BLaER1 (cell line): ENCODE data around the gene LRRC32.

ENCODE experiments used
- H3K27ac ChIP-seq: shearing (Covaris generic); formaldehyde crosslinking; 2 replicates; pipeline ENCODE4 v1.8.1; 2022
- H3K27me3 ChIP-seq: shearing (Covaris generic); formaldehyde crosslinking; 2 replicates; pipeline ENCODE4 v1.8.1; 2022
- H3K36me3 ChIP-seq: shearing (Covaris generic); formaldehyde crosslinking; 2 replicates; pipeline ENCODE4 v1.8.1; 2022
- H3K4me1 ChIP-seq: shearing (Covaris generic); formaldehyde crosslinking; 2 replicates; pipeline ENCODE4 v1.8.1; 2022
- H3K4me2 ChIP-seq: shearing (Covaris generic); formaldehyde crosslinking; 2 replicates; pipeline ENCODE4 v1.8.1; 2022
- H3K4me3 ChIP-seq: shearing (Covaris generic); formaldehyde crosslinking; 2 replicates; pipeline ENCODE4 v1.8.1; 2022
- H3K9ac ChIP-seq: shearing (Covaris generic); formaldehyde crosslinking; 2 replicates; pipeline ENCODE4 v1.8.1; 2022
- H3K9me3 ChIP-seq: shearing (Covaris generic); formaldehyde crosslinking; 2 replicates; pipeline ENCODE4 v1.8.1; 2022
- H4K20me1 ChIP-seq: shearing (Covaris generic); formaldehyde crosslinking; 2 replicates; pipeline ENCODE4 v1.8.1; 2022
- Cebpa-rat ChIP-seq: shearing (Covaris generic); IDR thresholded peaks from 2 replicates; pipeline ENCODE4 v1.8.1; 2022

The LRRC32 gene

DNA sequence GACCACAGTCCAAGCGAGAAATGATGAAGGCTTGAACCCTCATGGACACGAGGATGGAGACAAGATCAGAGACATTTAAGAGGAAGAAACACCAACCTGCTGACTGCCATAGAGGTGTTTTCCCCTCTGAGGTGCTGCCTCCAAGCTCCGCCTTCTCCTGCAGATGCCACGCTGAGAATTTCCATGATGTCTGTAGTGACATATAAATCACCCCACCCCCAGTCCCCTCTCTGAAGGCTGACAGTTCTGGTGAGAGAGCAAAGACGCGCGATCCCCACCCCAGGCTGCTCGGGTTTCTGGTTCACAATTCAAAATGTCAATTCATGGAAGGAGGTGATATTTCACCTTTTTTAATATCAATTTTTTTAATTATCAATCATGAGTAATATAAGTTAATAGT lies 28.2 kb downstream of the LRRC32 start:
- Histone ChIP-seq H3K27ac (no peak overlapping the region), H3K4me1 (peaks cover 65% of the 10 kb centered on the region), H3K9ac (no peak overlapping the region), H3K4me2 (no peak overlapping the region; the same call in 1 of the 2 replicates), H3K4me3 (no peak overlapping the region), H3K36me3 (no peaks in the 10 kb centered on the region), H4K20me1 (no peaks in the 10 kb centered on the region), H3K9me3 (peaks cover 37% of the 10 kb centered on the region), H3K27me3 (no peaks in the 10 kb centered on the region)
- no peak for TF ChIP-seq Cebpa-rat

GRCh38 chr11:76641905-76642304 lies 28.6 kb downstream of the LRRC32 start:
- Histone ChIP-seq H3K27me3 (no peaks in the 10 kb centered on the region), H3K4me1 (peaks cover 70% of the 10 kb centered on the region), H4K20me1 (no peaks in the 10 kb centered on the region), H3K36me3 (no peaks in the 10 kb centered on the region), H3K27ac (no peak overlapping the region), H3K9ac (no peak overlapping the region), H3K9me3 (peaks cover 33% of the 10 kb centered on the region), H3K4me3 (no peak overlapping the region), H3K4me2 (no peak overlapping the region; the same call in 1 of the 2 replicates)
- no peak for TF ChIP-seq Cebpa-rat

GRCh38 chr11:76640501-76640900 lies 30.0 kb downstream of the LRRC32 start:
- Histone ChIP-seq H3K4me3 (no peak overlapping the region), H3K4me2 (peak overlapping the region; percentile 87), H3K4me1 (peaks cover 84% of the 10 kb centered on the region), H3K27me3 (no peaks in the 10 kb centered on the region), H3K36me3 (no peaks in the 10 kb centered on the region), H3K27ac (no peak overlapping the region), H3K9me3 (peaks cover 20% of the 10 kb centered on the region; the same call in 1 of the 2 replicates), H4K20me1 (no peaks in the 10 kb centered on the region), H3K9ac (no peak overlapping the region)
- no peak for TF ChIP-seq Cebpa-rat

- no peak overlapping the region for H3K9ac ChIP-seq
- H3K4me1 ChIP-seq, result peaks cover 88% of the 10 kb centered on the region
- H3K36me3 ChIP-seq, result no peaks in the 10 kb centered on the region
- H3K4me2 ChIP-seq, result peak overlapping the region; percentile 87
- peak overlapping the region; percentile 81 for H3K27ac ChIP-seq
- peaks cover 20% of the 10 kb centered on the region; the same call in 1 of the 2 replicates for H3K9me3 ChIP-seq
- TF ChIP-seq Cebpa-rat, result no peak
- no peaks in the 10 kb centered on the region for H3K27me3 ChIP-seq
- no peaks in the 10 kb centered on the region for H4K20me1 ChIP-seq
- H3K4me3 ChIP-seq, result no peak overlapping the region
Measured at GRCh38 chr11:76639621-76640020, 30.9 kb downstream of the LRRC32 start.

- no peak overlapping the region for H3K4me3 ChIP-seq
- H3K36me3 ChIP-seq, result no peaks in the 10 kb centered on the region
- no peaks in the 10 kb centered on the region for H3K27me3 ChIP-seq
- no peaks in the 10 kb centered on the region for H4K20me1 ChIP-seq
- TF ChIP-seq Cebpa-rat, result no peak
- peaks cover 9% of the 10 kb centered on the region; the same call in 1 of the 2 replicates for H3K9me3 ChIP-seq
- H3K4me2 ChIP-seq, result peak overlapping the region; percentile 87
- peaks cover 80% of the 10 kb centered on the region for H3K4me1 ChIP-seq
- H3K9ac ChIP-seq, result peak overlapping the region; percentile 71
- peak overlapping the region; percentile 81 for H3K27ac ChIP-seq
Measured at GRCh38 chr11:76638270-76639197, 32.0 kb downstream of the LRRC32 start.

DNA sequence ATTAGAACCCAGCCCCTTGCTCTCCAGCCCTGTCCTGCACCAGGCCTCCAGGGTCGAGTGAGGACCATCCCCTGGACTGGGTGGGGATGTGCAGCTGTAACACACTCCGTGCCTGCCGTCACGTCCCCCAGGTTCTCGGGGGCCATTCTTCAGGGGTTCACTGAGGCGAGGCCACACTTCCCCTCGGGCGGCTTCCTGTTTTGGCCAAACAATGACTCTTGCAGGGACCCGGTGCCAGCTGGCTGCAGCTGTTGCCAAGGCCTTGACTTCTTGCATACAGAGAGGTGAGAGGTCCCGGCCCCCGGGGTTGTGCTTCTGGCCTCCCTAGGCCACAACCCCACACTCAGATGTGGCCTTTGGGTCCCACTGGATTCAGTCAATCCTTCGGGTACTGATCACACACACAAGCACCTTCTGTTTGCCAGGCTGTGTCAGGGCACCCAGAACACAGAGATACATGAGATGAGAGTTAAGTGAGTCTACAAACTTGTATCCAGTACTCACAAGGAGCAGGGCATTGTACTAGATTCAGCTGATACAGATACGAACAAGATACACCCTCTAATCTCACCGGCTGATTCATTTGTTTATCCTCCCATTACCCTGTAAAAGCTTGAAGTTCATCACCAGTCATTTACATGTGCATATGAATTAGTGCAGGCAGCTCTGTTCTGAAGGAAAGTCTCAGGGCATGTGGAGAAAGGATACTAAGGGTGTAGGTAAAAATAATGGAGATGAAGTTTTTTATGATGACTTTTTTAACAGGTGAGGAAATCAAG lies 32.9 kb downstream of the LRRC32 start:
- Histone ChIP-seq H3K4me2 (peak overlapping the region; percentile 87), H3K4me3 (0 out of 2 replicates have a peak overlapping the region, but pooled peaks have one; percentile 24)

DNA sequence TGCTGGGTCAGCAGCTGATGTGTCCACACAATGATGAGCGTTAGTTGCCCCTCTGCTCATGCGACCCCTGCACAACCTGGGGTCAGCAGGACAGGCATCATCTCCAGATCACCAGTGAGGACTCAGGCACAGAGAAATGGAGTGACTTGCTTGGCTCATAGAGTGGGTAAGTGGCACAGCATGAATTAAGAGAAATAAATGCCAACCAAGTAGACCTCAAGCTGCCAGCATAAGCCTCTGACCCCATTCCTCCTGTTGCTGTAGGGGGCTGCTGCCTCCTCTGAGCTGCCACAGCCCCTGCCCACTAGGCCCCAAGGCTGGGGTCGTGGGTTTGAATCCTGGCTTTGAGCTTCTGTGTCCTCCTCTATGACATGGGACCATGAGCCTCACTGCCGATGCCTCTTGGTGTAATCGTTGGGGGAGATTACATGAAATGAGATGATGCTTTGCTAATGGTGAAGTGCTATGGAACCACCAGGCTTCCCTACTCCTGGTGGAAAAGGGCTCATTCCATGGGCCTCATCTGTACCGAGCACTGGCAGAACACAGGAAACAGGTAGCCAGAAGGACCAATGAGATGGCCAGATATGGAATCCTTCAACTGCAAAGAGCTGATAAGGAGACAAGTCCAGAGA lies 33.6 kb downstream of the LRRC32 start:
- TF ChIP-seq Cebpa-rat, result no peak
- peak overlapping the region; percentile 87 for H3K4me2 ChIP-seq

More for the DNA sequence above, 32.9 kb downstream of the LRRC32 start:
- TF ChIP-seq Cebpa-rat, result 0 out of 2 replicates have a peak, but pooled peaks have one; percentile 36
- H4K20me1 ChIP-seq, result no peaks in the 10 kb centered on the region
- peak overlapping the region; percentile 81 for H3K27ac ChIP-seq
- H3K27me3 ChIP-seq, result no peaks in the 10 kb centered on the region
- H3K4me1 ChIP-seq, result peaks cover 81% of the 10 kb centered on the region
- H3K9ac ChIP-seq, result peak overlapping the region; percentile 71
- peaks cover under 1% of the 10 kb centered on the region; the same call in 1 of the 2 replicates for H3K9me3 ChIP-seq
- H3K36me3 ChIP-seq, result no peaks in the 10 kb centered on the region

GRCh38 chr11:76635991-76636738 lies 34.4 kb downstream of the LRRC32 start:
- peaks cover 82% of the 10 kb centered on the region for H3K4me1 ChIP-seq
- H4K20me1 ChIP-seq, result no peaks in the 10 kb centered on the region
- no peaks in the 10 kb centered on the region for H3K27me3 ChIP-seq
- H3K36me3 ChIP-seq, result no peaks in the 10 kb centered on the region
- H3K4me3 ChIP-seq, result no peak overlapping the region; the same call in 1 of the 2 replicates
- peak overlapping the region; percentile 81 for H3K27ac ChIP-seq
- peak overlapping the region; percentile 87 for H3K4me2 ChIP-seq
- H3K9me3 ChIP-seq, result no peaks in the 10 kb centered on the region
- no peak for TF ChIP-seq Cebpa-rat
- H3K9ac ChIP-seq, result no peak overlapping the region

More for the DNA sequence above, 33.6 kb downstream of the LRRC32 start:
- Histone ChIP-seq H3K27ac (peak overlapping the region; percentile 81), H4K20me1 (no peaks in the 10 kb centered on the region), H3K27me3 (no peaks in the 10 kb centered on the region), H3K36me3 (no peaks in the 10 kb centered on the region), H3K9ac (peak overlapping the region; percentile 71), H3K9me3 (no peaks in the 10 kb centered on the region), H3K4me3 (peak overlapping the region; percentile 24; the same call in 1 of the 2 replicates), H3K4me1 (peaks cover 83% of the 10 kb centered on the region)

GRCh38 chr11:76634886-76635285 lies 35.7 kb downstream of the LRRC32 start:
- H3K27ac ChIP-seq, result no peak overlapping the region
- peak overlapping the region; percentile 87 for H3K4me2 ChIP-seq
- no peak overlapping the region for H3K9ac ChIP-seq
- H3K4me3 ChIP-seq, result no peak overlapping the region
- TF ChIP-seq Cebpa-rat, result no peak
- H3K4me1 ChIP-seq, result peaks cover 82% of the 10 kb centered on the region
- no peaks in the 10 kb centered on the region for H4K20me1 ChIP-seq
- no peaks in the 10 kb centered on the region for H3K9me3 ChIP-seq
- no peaks in the 10 kb centered on the region for H3K36me3 ChIP-seq
- H3K27me3 ChIP-seq, result no peaks in the 10 kb centered on the region
